Esophagus muscularis mucosa (tissue), 4 donors: ENCODE results near the gene SAMD4A. TPM values are rescaled to one million over a fixed set of nuclear protein-coding genes. Genes with fewer than 3 reads are reported as not detected.

Experiments
- DNase-seq: peaks from one replicate; pipeline ENCODE4 v3.0.0-alpha.2; 2017; ENCODE audit errors: extremely low spot score
- H3K27ac ChIP-seq, 4 donors: fragments of 200-600 bp; sonication (generic); replicated peaks in 1 of 4; 1 replicate in 3 of 4; 2 replicates in 1 of 4; pipeline ENCODE4 v1.5.1; 2016 to 2019; ENCODE audit warnings: mild to moderate bottlenecking in 1 of 4
- H3K27me3 ChIP-seq, 4 donors: fragments of 200-600 bp; sonication (generic); one replicate each; pipeline versions ENCODE4 v1.5.1 to v1.6.0; 2016 to 2019
- H3K36me3 ChIP-seq, 4 donors: fragments of 200-600 bp; sonication (generic); one replicate each; pipeline ENCODE4 v1.5.1; 2016 to 2019
- H3K4me1 ChIP-seq, 4 donors: fragments of 200-600 bp; sonication (generic); one replicate each; pipeline ENCODE4 v1.5.1; 2016 to 2019
- H3K4me3 ChIP-seq, 4 donors: fragments of 200-600 bp; sonication (generic); 1 replicate in 2 of 4; 2 replicates in 2 of 4; pipeline ENCODE4 v1.5.1; 2016 to 2019; ENCODE audit warnings: mild to moderate bottlenecking in 4 of 4, moderate library complexity in 1 of 4
- H3K9me3 ChIP-seq, 4 donors: fragments of 200-600 bp; sonication (generic); 1 replicate in 3 of 4; 2 replicates in 1 of 4; pipeline ENCODE4 v1.5.1; 2016 to 2019
- EP300 ChIP-seq: sonication (generic); formaldehyde crosslinking; IDR thresholded peaks from one replicate; pipeline ENCODE4 v1.6.1; 2017; ENCODE audit warnings: antibody characterized with exemption
- POLR2A ChIP-seq: fragments of 450-650 bp; IDR thresholded peaks from one replicate; pipeline ENCODE4 v1.6.1; 2017; ENCODE audit warnings: antibody characterized with exemption, moderate library complexity, mild to moderate bottlenecking, low read depth
- POLR2AphosphoS5 ChIP-seq, 2 donors: sonication (generic); formaldehyde crosslinking; IDR thresholded peaks; one replicate each; pipeline ENCODE4 v1.6.1; 2017; ENCODE audit warnings: antibody characterized with exemption in 2 of 2
- WGBS: methylation state at CpG from one replicate; pipeline ENCODE4 v1.1.5; 2018; 5-methylcytosine and 5-hydroxymethylcytosine counted together
- intact Hi-C: fragments of 100-400 bp; cut with DNase I; formaldehyde crosslinking; loops from one replicate; pipeline ENCODE4 v1.15.1; 2023
- total RNA-seq, 4 donors: library from RNA; depleted of rRNA; stranded (reverse); fragments of >200 nt; gene quantifications; one replicate each; pipeline versions ENCODE4 v1.1.0 to v1.2.1, GENCODE V29; 2016
- TF ChIP-seq, protein P1 (sequence below), 3 experiments: fragments of 200-600 bp in 2 of 3; fragments of 450-650 bp in 1 of 3; sonication (generic) in 2 of 3; IDR thresholded peaks; one replicate each; pipeline ENCODE4 v1.5.1; 2017 to 2019; ENCODE audit warnings: antibody characterized with exemption in 3 of 3, mild to moderate bottlenecking in 2 of 3, moderate library complexity in 1 of 3

Gene SAMD4A
- total RNA-seq, 4 donors from 2014 or later, result 76.8 to 123 (median 97.0) TPM

DNA sequence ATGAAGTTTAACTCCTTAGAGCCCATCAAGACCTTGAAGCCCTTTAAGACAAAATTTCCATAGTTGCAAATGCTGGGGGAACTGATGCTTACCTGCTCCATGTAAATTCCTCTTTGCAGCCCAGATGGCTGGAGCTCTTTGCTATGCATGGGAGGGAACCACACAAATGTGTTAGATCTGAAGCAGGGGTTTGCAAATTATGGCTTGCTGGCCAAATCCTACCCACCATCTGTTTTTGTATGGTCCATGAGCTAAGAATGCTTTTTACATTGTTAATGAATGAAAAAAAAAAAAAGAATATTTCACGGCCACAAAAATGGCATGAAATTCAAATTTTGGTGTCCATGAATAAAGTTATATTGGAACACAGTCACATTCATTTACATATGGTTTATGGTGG, 261.1 kb downstream of the SAMD4A start:
- peaks cover 0 to 28% (median 16%) of the 10 kb centered on the region in 4 donors for H3K9me3 ChIP-seq
- intact Hi-C loops, result no loop called here
- no peak for DNase-seq

DNA sequence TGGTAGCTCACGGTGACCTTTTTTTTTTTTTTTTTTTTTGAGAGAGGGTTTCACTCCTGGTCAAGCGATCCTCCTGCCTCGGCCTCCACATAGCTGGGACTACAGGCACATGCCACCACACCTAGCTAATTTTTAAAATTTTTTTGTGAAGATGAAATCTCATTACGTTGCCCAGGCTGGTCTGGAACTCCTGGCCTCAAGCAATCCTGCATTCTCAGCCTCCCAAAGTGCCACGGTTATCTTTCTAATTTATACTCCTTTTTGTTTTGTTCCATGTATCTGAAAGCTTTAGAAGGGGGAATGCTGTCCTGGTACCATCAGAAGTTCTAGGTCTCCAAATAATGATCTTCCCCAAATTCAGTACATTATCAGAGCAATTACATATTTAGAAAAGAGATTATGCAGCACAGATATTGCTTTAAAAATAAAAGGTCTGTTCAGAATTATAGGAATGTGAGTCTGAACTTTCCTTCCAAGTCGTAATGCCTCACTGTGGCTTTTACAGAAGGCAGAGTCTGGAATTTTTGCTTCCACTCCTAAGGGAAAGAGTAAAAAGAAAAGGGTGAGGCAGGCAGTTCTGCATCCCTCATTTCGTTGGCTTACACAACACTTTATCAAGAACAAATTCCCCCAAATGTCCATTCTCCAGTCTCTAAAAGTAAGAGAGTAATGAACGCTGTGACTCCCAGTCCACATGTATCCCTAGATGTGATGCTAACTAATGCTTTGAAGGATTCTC, 262.7 kb downstream of the SAMD4A start:
- no peak for DNase-seq
- H3K27me3 ChIP-seq, result no peaks in the 10 kb centered on the region
- H3K4me3 ChIP-seq, result no peak overlapping the region
- no peaks in the 10 kb centered on the region for H3K4me1 ChIP-seq
- intact Hi-C loops, result no loop called here
- H3K27ac ChIP-seq, result no peak overlapping the region
- WGBS, result 84% methylated on average over 8 of the region's 8 CpGs
- H3K9me3 ChIP-seq, result peaks cover 0 to 13% (median 4%) of the 10 kb centered on the region in 4 donors
- no peaks in the 10 kb centered on the region for H3K36me3 ChIP-seq
- TF ChIP-seq, protein P1, sequence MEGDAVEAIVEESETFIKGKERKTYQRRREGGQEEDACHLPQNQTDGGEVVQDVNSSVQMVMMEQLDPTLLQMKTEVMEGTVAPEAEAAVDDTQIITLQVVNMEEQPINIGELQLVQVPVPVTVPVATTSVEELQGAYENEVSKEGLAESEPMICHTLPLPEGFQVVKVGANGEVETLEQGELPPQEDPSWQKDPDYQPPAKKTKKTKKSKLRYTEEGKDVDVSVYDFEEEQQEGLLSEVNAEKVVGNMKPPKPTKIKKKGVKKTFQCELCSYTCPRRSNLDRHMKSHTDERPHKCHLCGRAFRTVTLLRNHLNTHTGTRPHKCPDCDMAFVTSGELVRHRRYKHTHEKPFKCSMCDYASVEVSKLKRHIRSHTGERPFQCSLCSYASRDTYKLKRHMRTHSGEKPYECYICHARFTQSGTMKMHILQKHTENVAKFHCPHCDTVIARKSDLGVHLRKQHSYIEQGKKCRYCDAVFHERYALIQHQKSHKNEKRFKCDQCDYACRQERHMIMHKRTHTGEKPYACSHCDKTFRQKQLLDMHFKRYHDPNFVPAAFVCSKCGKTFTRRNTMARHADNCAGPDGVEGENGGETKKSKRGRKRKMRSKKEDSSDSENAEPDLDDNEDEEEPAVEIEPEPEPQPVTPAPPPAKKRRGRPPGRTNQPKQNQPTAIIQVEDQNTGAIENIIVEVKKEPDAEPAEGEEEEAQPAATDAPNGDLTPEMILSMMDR (IDR thresholded peaks at IDR 0.05), result no peak
- TF ChIP-seq POLR2A (no peak), EP300 (no peak), POLR2AphosphoS5 (IDR thresholded peaks at IDR 0.05) (no peak)

More for the DNA sequence above, 261.1 kb downstream of the SAMD4A start:
- TF ChIP-seq, protein P1 (IDR thresholded peaks at IDR 0.05), result no peak
- TF ChIP-seq EP300, result no peak
- no peak for TF ChIP-seq POLR2AphosphoS5 (IDR thresholded peaks at IDR 0.05)
- no peak for TF ChIP-seq POLR2A
- 91% methylated on average over 1 of the region's 1 CpG for WGBS
- Histone ChIP-seq H3K27ac (no peak overlapping the region), H3K4me3 (no peak overlapping the region), H3K4me1 (no peaks in the 10 kb centered on the region), H3K27me3 (no peaks in the 10 kb centered on the region), H3K36me3 (no peaks in the 10 kb centered on the region)

DNA sequence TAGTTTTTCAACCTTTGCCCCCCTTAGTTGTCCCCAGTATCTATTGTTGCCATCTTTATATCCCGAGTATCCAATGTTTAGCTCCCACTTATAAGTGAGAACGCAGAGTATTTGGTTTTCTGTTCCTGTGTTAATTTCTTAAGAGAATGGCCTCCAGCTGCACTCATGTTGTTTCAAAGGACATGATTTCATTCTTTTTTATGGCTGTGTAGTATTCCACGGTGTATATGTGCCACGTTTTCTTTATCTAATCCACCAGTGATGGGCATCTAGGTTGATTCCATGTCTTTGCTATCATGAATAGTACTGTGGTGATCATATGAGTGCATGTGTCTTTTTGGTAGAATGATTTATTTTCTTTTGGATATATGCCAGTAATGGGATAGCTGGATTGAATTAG, 263.7 kb downstream of the SAMD4A start:
- Histone ChIP-seq H3K36me3 (no peaks in the 10 kb centered on the region), H3K9me3 (peaks cover 0 to 3% (median 0%) of the 10 kb centered on the region in 4 donors), H3K27ac (no peak overlapping the region), H3K4me1 (no peaks in the 10 kb centered on the region), H3K27me3 (no peaks in the 10 kb centered on the region), H3K4me3 (no peak overlapping the region)
- intact Hi-C loops, result no loop called here
- 86% methylated on average over 4 of the region's 4 CpGs for WGBS
- TF ChIP-seq EP300 (no peak), POLR2AphosphoS5 (IDR thresholded peaks at IDR 0.05) (no peak), POLR2A (no peak)
- TF ChIP-seq, protein P1 (IDR thresholded peaks at IDR 0.05), result no peak
- no peak for DNase-seq

DNA sequence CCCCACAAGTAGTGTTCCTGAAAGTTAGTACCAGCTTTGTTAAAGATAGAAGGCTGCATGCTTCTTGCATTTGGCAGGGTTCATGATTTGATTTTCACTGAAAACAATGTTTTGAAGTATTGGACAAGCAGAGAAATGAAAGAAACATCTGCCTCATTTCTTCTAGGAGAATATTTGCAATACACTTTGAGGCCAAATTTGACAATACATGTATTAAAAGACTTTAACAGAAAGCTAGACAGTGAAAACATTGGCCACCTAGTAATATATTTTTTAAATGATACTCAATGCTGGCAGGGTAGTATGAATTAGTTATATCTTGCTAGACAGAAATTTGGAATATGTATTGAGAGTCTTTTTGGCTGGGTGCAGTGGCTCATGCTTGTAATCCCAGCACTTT, 267.2 kb downstream of the SAMD4A start:
- Histone ChIP-seq H3K36me3 (no peaks in the 10 kb centered on the region), H3K9me3 (no peaks in the 10 kb centered on the region), H3K4me3 (no peak overlapping the region), H3K27me3 (no peaks in the 10 kb centered on the region), H3K4me1 (no peaks in the 10 kb centered on the region), H3K27ac (no peak overlapping the region)
- TF ChIP-seq POLR2AphosphoS5 (IDR thresholded peaks at IDR 0.05), result no peak
- intact Hi-C loops, result no loop called here
- no peak for DNase-seq

DNA sequence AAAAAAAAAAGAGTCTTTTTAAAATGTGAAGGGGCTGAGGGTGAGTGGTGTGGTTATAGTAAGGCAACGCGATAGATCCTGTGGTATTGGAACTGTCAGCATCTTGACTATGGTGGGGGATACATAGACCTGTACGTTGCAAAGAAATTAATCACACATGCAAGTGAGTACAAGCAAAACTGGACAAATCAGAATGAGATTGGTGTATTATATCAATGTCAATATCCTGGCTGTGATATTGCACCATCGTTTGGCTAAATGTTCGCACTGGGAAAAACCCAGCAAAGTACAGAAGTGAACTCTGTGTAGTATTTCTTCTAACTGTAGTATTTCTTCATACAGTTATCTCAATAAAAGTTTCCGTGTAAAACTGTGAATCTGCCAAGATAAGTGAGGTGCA, 267.8 kb downstream of the SAMD4A start:
- Histone ChIP-seq H3K36me3 (no peaks in the 10 kb centered on the region), H3K9me3 (no peaks in the 10 kb centered on the region), H3K27ac (no peak overlapping the region), H3K4me1 (no peaks in the 10 kb centered on the region), H3K27me3 (no peaks in the 10 kb centered on the region), H3K4me3 (no peak overlapping the region)
- TF ChIP-seq, protein P1 (IDR thresholded peaks at IDR 0.05), result no peak
- no peak for TF ChIP-seq POLR2AphosphoS5 (IDR thresholded peaks at IDR 0.05)
- TF ChIP-seq EP300, result no peak
- no peak for TF ChIP-seq POLR2A
- intact Hi-C loops, result no loop called here
- no peak for DNase-seq
- WGBS, result 84% methylated on average over 6 of the region's 6 CpGs
